HG03558 (cell line): ENCODE data around the gene RNF40.
A peak's percentile ranks its signal among the peaks of the same experiment; 100 is the strongest.

Source experiments
- ATAC-seq: cut with Tn5 transposase; IDR thresholded peaks from one replicate; pipeline ENCODE4 v1.9.1; 2021; ENCODE audit warnings: moderate number of reproducible peaks; ENCODE audit not compliant: unreplicated experiment; ENCODE audit errors: extremely low read depth

RNF40 gene

DNA sequence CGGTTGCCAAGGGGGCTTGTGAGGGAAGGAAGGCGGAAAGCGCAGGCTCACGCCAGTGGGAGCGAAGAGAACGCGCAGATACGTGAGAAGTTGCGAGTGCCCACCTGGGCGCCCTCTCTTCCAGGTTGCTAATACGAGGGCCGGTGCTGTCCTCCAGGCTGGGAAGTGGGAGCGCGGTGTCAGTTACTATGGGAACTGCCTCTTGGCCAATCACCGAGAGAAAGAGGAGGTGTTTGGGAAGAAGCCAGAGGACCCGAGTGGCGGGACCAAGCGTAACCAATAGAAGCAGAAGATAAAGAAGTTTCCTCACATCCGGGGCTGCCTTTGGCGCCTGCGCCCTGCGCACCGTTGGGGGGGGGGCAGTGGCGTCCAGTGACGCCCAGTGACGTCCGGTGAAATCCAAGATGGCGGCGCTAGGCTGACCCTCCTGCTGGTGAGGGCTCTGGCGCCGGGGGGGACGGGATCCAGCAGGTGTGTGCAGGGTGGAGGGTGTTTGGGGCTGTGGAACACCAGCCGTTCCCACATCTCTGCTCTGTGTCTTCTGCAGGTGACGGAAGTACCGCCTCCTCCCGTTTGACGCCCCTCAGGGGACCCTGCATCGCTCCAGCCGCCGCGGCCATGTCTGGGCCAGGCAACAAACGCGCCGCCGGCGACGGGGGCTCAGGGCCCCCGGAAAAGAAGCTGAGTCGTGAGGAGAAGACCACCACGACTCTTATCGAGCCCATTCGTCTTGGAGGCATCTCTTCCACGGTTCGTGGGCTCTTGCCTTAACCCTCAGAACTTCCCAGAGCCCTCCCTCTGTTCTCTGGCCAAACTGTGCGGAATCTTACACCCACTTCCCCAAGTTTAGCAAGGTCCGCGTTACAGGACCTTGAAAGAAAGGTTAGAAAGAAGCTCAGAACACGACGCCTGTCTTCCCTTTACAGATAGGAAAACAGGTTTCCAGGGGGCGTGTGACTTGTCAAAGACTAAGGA, at the start of gene RNF40, which contains the start of gene CFAP119:
RNF40 (plus strand) TSS at position 395 of the 975 bp plus-strand sequence; CDS start at position 619, 224 bp downstream.
CFAP119 (minus strand) TSS at position 135 of the 975 bp plus-strand sequence. CDS start 314 bp downstream, outside the sequence.
- peak; percentile 82 for ATAC-seq

DNA sequence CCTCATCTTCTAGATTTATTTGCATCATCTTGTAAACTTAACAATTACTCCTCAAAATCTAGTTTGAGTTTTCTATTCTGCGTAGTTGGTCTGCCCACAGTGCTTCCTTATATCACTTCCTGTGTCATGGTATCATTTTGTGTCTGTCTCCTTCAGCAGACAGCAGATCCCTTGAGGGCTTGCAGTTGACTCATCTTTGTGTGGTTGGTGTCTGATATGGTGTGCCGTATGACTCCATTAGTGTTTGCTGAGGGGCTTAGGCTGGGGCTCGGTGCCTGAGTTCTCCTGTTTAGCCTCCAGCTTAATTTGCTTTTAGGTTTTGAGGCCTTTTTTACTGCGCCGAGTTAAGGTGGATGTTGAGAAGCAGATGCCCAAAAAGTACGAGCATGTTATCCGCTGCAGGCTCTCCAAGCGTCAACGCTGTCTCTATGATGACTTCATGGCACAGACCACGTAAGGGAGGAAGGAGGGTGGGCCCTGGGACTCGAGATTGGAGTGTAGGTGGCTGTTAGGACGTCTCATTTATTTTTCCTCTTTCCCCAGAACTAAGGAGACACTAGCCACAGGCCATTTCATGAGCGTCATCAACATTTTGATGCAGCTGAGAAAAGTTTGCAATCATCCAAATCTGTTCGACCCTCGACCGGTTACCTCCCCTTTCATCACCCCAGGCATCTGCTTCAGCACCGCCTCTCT, 46.2 kb upstream of the RNF40 start:
- no peak for ATAC-seq

DNA sequence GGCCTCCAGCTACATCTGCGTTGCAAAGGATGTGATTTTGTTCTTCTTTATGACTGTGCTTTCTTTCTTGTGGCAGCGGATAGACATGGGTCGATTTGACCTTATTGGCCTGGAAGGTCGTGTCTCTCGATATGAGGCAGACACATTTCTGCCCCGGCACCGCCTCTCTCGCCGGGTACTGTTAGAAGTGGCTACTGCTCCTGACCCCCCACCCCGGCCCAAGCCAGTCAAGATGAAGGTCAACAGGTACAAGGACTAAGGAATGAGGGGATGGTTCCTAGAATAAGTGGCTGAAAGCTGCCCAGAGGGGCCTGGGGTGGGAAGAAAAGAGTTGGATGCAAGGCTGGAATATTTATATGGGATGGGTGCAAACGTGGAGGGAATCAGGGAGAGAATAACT, 42.0 kb upstream of the RNF40 start:
- no peak for ATAC-seq

DNA sequence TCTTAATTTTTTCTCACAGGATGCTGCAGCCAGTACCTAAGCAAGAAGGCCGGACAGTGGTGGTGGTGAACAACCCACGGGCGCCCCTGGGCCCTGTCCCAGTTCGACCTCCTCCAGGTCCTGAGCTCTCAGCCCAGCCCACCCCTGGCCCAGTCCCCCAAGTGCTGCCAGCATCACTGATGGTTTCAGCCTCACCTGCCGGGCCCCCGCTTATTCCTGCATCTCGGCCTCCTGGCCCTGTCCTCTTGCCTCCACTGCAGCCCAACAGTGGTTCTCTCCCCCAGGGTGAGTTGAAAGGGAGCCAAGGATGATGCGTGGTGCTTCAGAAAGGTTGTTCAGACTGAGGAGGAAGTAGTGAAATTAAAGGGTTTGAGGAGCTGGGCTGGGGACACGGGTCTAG, 41.4 kb upstream of the RNF40 start:
- ATAC-seq = no peak

DNA sequence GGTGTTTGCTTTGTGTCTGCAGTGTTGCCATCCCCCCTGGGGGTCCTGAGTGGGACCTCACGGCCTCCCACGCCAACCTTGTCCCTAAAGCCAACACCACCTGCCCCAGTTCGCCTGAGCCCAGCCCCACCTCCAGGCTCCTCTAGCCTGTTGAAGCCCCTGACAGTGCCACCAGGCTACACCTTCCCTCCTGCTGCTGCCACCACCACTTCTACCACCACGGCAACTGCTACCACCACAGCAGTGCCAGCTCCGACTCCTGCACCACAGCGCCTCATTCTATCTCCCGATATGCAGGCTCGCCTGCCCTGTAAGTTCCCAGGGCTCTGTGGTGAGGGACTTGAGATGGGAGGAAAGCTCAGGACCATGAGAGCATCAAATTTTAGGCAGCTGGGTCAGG, 41.0 kb upstream of the RNF40 start:
- no peak for ATAC-seq

DNA sequence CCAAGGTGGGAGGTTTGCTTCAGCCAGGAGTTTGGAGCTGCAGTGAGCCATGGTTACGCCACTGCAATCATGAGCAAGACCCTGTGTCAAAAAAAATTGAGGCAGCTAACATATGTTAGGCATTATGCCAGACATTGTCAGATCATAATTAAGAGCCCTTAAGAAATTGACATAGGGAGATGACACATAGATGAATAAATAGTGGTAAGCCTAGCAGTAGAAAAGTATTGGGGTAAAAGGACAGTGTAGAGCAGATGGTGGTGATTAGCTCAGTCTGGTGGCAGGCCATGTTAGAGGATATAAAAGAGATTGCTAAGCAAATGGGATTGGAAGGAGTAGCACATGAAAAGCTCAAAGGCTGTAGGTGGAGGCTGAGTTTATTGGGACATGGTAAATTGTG, 40.5 kb upstream of the RNF40 start:
- ATAC-seq = no peak

DNA sequence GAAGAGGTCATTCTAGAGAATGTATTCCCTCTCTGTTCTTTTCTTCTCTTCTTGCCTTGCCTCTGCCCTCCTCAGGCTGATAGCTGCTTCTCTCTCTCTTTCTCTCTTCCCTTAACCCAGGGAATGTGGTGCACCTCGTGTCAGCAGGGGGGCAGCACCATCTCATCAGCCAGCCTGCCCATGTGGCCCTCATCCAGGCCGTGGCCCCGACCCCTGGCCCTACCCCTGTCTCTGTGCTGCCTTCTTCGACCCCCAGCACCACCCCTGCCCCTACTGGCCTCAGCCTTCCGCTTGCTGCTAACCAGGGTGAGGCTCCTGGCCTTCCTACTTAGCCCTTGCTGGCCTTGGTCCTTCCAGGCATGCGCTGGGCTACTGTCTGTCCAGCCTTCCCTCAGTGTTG, 39.7 kb upstream of the RNF40 start:
- no peak for ATAC-seq

DNA sequence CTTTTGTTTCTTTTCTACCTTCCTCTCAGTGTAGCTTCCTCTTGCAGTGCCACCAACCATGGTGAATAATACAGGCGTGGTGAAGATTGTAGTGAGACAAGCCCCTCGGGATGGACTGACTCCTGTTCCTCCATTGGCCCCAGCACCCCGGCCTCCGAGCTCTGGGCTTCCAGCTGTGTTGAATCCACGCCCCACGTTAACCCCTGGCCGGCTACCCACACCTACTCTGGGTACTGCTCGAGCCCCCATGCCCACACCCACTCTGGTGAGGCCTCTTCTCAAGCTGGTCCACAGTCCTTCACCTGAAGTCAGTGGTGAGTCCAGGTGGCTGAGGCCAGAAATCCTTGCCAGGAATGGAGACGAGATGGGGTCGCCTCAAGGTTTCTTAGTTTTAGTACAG, 39.2 kb upstream of the RNF40 start:
- ATAC-seq = no peak

DNA sequence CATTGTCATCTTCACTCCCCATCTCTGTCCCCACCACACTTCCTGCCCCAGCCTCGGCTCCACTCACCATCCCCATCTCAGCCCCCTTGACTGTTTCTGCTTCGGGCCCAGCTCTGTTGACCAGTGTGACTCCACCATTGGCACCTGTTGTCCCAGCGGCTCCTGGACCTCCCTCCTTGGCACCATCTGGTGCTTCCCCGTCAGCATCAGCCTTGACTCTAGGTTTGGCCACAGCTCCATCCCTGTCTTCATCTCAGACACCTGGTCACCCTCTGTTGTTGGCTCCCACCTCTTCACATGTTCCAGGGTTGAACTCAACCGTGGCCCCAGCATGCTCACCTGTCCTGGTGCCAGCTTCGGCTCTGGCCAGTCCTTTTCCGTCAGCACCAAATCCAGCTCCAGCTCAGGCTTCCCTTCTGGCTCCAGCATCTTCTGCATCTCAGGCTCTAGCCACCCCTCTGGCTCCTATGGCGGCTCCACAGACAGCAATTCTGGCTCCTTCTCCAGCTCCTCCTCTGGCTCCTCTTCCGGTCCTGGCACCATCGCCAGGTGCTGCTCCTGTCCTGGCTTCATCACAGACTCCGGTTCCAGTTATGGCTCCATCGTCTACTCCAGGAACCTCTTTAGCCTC, 38.3 kb upstream of the RNF40 start:
- no peak for ATAC-seq

DNA sequence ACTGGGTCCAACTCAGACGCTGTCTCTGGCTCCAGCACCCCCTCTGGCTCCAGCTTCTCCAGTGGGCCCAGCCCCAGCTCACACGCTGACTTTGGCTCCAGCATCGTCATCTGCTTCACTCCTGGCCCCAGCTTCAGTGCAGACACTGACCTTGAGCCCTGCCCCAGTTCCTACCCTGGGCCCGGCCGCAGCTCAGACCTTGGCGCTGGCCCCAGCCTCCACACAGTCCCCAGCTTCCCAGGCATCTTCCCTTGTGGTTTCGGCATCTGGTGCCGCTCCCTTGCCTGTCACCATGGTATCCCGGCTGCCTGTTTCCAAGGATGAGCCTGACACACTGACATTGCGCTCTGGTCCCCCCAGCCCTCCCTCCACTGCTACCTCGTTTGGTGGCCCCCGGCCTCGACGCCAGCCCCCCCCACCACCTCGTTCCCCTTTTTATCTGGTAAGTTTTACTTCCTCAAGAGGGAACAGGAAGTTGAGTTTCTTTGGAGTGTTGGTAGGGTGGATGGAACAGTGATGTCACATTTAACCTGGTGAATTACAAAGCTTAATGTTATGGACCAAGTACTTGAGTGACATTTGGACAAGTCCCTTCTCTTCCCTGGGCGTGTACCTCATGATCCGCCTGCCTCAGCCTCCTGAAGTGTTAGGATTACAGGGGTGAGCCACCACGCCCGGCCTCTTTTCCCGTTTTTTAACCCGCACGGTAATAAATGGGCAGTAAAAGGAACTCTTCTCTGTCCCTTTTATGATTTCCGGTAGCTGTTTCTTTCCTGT, 37.3 kb upstream of the RNF40 start:
- no peak for ATAC-seq

DNA sequence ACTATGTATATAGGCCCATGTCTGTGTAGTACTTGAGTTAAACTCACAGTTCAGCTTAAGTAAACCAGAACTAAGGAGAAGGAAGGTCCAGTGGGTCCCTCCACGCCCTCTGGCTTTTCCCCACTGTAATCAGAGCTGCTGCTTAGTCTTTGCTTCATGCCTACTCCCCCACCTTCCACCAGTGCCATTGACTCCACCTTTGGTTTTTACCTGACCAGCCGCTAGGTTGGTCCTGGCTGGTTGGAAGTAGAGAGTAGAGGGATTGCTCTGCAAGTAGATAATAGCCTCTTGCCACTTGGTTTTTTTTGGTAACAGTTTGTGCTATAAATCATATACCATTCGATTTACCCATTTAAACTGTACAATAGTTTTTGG, 36.7 kb upstream of the RNF40 start:
- ATAC-seq = no peak

DNA sequence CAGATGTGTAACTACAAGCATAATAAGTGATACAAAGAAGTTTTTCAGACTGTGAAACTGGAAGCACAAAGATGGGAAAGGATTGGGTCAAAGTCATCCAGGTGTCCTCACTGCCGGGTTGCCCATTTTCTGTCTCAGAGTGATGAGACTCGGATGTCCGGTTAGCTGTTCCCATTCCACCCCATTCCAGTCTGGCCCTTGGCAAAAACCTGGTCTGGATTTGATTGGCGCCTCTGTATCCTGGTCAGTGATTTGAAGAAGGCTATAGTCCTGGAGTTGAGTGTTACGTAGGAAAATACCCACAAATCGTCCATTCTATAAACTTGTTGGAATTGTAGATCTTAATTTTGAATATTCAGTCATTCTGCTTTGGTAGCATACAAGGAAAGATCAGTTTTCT, 33.8 kb upstream of the RNF40 start:
- no peak for ATAC-seq

DNA sequence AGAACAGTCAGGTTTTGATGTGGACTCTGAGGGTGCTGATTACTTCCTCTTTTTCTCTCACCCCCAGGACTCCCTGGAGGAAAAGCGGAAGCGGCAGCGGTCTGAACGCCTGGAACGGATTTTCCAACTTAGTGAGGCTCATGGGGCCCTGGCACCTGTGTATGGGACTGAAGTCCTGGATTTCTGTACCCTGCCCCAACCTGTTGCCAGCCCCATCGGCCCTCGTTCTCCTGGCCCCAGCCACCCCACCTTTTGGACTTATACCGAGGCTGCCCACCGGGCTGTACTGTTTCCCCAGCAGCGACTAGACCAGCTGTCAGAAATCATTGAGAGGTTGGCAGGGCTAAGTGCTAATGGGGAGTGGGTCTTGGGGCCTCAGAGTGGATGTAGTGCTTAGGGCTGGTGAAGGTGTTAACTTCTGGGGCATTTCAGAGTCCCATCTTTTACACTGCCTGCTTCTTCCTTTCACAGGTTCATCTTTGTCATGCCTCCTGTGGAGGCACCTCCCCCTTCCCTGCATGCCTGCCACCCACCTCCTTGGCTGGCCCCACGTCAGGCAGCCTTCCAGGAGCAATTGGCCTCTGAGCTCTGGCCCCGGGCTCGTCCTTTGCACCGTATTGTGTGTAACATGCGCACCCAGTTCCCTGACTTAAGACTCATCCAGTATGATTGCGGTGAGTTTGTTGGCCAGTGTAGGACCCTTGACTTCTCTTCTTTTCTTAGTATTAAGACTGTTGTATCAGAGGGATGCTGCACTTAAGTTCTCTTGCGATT, 33.0 kb upstream of the RNF40 start:
- ATAC-seq = no peak

DNA sequence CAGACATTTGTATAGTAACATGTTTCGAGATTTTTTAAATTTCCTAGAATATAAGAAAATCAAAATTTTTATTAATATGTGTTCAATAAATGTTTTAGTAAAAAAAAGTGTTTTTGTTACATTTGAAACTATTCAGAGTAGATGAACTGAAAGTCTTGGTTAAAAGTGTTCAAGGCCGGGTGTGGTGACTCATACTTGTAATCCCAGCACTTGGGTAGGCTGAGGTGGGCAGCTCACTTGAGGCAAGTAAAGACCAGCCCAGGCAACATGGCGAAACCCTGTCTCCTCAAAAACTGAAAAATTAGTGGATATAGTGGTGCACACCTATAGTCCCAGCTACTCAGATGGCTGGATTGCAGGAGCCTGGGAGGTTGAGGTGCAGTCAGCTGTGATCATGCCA, 30.7 kb upstream of the RNF40 start:
- no peak for ATAC-seq

DNA sequence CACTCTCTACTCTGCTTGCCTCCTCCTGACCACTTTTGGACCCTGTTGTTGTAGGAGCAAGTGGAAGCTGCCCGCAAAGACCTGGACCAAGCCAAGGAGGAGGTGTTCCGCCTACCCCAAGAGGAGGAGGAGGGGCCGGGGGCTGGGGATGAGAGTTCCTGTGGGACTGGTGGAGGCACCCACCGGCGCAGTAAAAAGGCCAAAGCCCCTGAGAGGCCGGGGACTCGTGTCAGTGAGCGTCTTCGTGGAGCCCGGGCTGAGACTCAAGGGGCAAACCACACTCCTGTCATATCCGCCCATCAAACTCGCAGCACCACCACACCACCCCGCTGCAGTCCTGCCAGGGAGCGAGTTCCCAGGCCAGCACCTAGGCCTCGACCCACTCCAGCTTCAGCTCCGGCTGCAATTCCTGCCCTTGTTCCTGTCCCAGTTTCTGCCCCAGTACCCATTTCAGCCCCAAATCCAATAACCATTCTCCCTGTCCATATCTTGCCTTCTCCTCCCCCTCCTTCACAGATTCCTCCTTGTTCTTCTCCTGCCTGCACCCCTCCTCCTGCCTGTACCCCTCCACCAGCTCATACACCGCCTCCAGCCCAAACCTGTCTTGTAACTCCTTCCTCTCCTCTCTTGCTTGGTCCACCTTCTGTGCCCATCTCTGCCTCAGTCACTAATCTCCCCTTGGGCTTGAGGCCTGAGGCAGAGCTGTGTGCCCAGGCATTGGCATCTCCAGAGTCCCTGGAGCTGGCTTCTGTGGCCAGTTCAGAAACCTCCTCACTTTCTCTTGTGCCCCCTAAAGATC, 24.9 kb upstream of the RNF40 start:
- no peak for ATAC-seq

DNA sequence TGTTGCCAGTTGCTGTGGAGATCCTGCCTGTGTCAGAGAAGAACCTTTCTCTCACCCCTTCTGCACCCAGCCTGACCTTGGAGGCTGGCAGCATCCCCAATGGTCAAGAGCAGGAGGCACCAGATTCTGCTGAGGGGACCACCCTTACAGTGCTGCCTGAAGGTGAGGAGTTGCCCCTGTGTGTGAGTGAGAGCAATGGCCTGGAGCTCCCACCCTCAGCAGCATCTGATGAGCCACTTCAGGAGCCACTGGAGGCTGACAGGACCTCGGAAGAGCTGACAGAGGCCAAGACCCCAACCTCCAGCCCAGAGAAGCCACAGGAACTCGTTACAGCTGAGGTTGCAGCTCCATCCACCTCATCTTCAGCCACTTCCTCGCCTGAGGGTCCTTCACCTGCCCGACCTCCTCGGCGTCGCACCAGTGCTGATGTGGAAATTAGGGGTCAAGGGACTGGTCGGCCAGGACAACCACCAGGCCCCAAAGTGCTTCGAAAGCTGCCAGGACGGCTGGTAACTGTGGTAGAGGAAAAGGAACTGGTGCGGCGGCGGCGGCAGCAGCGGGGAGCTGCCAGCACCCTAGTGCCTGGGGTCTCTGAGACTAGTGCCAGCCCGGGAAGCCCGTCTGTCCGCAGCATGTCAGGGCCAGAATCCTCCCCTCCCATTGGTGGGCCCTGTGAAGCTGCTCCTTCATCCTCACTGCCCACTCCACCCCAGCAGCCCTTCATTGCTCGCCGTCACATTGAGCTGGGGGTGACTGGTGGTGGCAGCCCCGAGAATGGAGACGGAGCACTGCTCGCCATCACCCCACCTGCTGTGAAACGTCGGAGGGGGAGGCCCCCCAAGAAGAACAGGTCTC, 24.1 kb upstream of the RNF40 start:
- no peak for ATAC-seq

DNA sequence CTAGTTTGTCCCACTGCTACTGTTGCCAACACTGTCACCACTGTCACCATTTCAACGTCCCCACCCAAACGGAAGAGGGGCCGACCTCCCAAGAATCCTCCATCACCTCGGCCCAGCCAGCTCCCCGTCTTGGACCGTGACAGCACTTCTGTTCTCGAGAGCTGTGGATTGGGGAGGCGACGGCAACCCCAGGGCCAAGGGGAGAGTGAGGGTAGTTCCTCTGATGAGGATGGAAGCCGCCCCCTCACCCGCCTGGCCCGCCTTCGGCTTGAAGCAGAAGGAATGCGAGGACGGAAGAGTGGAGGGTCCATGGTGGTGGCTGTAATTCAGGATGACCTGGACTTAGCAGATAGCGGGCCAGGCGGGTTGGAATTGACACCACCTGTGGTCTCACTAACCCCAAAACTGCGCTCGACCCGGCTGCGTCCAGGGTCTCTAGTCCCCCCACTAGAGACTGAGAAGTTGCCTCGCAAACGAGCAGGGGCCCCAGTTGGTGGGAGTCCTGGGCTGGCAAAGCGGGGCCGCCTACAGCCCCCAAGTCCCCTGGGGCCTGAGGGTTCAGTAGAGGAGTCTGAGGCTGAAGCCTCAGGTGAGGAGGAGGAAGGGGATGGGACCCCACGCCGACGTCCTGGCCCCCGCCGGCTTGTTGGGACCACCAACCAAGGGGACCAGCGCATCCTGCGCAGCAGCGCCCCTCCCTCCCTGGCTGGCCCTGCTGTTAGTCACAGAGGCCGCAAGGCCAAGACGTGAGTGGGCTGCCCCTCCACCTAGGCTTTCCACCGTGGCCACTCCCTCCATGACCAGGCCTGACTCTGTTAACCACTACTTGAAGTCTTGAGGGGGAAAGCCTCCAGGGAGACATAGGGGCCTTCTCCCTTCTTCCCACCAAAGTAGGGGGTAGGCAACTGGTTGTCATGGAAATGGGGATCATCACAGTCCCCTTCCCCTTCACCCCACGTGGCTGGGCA, 22.9 kb upstream of the RNF40 start:
- ATAC-seq = no peak
